Measurements from ENCODE around the gene APBA1.

- TF ChIP-seq CTCF (IDR thresholded peaks at IDR 0.05) (no peak), EZH2 (IDR thresholded peaks at IDR 0.05; ENCODE audit: borderline replicate concordance, insufficient read depth, low read depth, low read length, poor library complexity, severe bottlenecking) (no peak)
These were observed 240.4 kb downstream of the APBA1 start for GRCh38 chr9:69431777-69432176.

Measured in B cell (primary cell).